GM19324 (cell line): ENCODE results near the gene PDIA5.

ENCODE experiments used
- ATAC-seq: cut with Tn5 transposase; IDR thresholded peaks from one replicate; pipeline ENCODE4 v1.9.1; 2021; ENCODE audit warnings: mild to moderate bottlenecking, moderate library complexity; ENCODE audit not compliant: unreplicated experiment, low FRiP score

The PDIA5 gene

DNA sequence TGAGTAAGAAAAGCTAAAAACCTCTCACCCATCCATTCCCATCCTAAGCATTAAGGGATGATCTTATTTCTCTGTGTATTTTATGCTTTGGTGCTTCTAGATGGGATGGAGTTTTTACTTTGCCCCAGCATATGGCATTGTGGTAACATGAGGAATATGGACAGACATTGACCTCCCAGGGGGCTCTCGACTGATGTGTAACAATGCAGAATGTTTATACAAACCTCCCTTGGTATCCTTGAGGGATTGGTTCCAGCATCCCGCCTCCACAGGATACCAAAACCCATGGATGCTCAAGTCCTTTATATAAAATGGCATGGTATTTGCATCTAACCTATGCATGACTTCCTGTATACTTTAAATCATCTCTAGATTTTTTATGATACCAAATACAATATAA lies 21.6 kb downstream of the PDIA5 start:
- no peak for ATAC-seq

GRCh38 chr3:123089611-123090331 lies 22.9 kb downstream of the PDIA5 start:
- ATAC-seq = no peak

- no peak for ATAC-seq
Measured at GRCh38 chr3:123090728-123091531, 24.1 kb downstream of the PDIA5 start.

- ATAC-seq = no peak
Measured at GRCh38 chr3:123092243-123092642, 25.4 kb downstream of the PDIA5 start.

DNA sequence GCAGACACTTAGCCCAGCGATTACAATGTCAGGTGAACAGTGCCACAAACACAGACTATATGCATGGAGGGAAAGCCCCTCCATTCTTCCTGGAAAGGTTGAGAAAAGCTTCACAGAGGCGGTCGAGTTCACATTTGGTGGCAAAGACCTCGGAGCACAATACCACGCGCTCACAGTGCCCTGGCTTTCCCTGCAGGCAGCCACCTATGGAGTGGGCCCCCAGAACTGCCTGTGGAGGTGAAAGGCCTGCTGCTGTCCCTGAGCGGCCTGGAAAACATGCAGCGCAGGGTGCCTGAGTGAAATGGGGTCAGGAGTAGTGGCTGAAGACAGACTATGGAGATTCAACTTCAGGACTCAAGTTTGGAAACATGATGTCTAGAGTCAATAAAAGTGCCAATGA lies 26.9 kb downstream of the PDIA5 start:
- no peak for ATAC-seq

- no peak for ATAC-seq
Measured at GRCh38 chr3:123094516-123095313, 27.9 kb downstream of the PDIA5 start.

DNA sequence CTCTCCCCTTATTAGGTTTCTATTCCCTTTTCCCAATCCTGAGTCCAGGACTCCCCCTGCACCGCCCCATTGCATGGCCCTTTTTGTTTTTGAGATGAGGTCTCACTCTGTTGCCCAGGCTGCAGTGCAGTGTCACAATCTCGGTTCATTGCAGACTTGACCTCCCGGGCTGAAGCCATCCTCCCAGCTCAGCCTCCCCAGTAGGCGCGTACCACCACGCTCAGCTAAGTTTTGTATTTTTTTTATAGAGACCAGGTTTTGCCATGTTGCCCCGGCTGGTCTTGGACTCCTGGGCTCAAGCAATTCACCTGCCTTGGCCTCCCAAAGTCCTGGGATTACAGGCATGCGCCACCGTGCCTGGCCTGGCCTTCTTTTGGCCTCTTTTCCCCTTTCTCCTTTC lies 29.3 kb downstream of the PDIA5 start:
- no peak for ATAC-seq

- ATAC-seq = no peak
Measured at GRCh38 chr3:123096731-123097130, 29.9 kb downstream of the PDIA5 start.

DNA sequence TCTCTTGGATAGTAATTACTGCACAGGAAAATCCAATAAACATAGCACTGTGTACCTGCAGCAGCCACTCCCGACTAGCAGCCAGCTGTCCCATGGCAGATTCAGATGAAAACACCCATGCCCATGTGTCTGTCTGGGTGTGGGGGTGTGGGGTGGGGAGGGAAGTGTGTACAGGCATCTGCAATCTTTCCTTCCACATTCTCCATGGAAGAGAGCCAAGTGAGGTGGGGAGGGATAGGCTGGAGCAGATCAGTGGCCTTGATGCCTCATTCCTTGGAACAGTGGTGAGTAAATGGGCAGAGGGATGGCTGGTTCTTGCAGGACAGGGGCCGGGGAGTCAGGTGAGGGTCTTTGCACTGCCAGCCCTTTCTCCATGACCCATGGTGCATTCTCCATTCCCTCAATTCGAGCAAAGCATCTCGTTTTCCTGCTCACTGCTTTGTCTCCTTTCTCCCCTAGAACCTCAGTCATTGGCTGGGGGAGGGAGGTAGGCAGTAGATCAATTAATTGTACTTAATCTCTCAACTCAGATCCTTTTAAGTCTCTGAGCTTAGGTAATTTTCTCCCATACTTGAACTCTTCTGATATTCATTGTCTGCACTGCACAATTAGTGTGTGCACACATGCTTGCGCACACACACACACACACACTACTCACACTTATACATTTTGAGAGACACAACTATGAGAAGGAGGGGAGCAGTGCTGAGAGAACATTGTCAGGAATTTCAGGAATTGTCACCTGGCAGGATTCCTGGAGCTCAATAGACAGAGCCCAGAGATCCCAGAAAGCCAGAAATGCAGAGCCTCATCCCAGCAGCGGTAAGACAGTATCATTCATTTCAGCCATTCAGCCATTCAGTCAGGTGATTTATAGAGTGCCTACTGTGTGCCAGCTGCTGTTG lies 31.9 kb downstream of the PDIA5 start:
- no peak for ATAC-seq

- ATAC-seq = no peak
Measured at GRCh38 chr3:123099331-123100192, 32.7 kb downstream of the PDIA5 start.

DNA sequence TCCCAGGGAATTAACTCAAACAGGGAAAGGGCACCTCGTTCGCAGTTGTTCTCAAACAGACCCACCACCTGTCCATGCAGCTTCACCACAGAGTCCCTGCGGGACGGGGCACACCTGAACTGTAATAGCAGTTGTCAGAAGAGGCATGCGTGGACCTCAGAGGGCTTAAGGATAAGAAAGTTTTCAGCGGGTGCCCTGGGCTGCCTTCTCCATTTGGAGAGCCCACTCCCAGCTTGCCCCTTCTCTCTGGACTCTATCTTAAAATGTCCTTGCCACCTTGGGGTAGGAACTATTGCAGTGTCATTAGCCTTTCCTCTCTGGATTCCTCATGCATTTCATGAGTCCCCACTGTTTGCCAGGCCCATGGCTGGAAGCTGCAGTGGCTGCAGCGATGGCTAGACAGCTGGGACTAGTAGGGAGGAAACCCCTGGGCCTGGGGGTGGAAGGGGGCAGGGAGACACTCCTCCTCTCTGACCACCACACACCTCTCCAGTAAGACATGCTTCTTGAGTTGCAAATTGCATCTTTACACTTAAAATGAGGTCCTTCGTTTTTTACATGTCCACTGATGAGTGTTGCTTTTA lies 33.5 kb downstream of the PDIA5 start:
- no peak for ATAC-seq

DNA sequence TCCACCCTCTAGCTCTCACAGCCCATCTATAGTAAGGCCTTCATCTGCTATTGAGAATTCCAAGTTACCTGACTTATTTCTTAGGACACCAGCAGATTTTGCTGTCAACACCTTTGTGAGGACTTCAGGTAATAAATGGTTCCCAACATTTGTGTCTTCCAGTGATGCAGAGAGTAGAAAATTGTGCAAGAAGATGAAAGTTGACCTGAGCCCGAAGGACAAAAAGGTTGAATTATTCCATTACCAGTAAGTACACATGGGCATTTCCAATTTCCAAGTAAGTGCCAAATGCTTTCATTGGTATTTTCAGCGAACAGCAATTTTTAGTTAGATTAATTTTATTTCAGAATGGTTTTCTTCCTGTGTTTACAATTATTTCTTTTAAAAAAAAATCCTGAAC lies 35.4 kb downstream of the PDIA5 start:
- no peak for ATAC-seq

DNA sequence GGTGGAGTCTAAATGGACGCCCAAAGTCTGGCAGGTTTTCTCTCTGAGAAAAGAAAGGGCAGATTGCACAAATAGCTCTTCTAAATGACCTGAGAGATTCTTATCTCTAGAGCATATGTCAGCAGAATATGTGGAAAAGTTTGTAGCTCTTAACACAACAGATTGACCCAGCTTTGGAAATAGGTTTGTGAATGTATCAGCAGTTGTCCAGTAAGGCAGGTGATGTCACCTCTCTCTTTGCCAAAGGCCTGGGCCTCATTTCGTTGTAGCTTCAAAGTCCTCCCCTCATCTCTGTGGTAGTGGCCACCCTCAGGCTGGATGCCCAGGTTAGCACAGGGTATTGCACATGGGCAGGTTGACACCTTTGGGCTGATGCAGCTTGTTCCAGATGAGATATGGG lies 36.0 kb downstream of the PDIA5 start:
- no peak for ATAC-seq

DNA sequence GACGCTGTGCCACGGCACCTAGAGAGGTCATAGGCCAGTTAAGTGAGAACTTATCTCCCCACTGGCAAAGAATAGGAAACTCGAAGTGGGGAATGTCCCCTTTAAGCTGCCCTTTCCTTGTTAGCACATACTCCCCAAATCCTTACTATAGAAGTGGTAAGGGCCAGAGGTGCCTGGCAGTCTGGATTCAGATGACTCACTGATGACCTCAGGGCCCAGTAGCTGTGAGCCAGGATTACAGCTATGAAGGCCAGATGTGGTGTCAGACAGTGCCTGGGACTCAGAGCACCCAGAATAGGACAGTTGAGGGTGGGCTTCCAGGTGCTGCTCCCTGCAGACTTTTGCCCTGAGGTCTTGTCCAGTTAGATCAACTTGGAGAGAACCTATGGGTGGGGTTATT lies 37.7 kb downstream of the PDIA5 start:
- ATAC-seq = no peak

- no peak for ATAC-seq
Measured at GRCh38 chr3:123105201-123106189, 38.7 kb downstream of the PDIA5 start.

- ATAC-seq = no peak
Measured at GRCh38 chr3:123110282-123110975, 43.6 kb downstream of the PDIA5 start.

GRCh38 chr3:123110976-123111615 lies 44.3 kb downstream of the PDIA5 start:
- no peak for ATAC-seq
